Osteocyte (in vitro differentiated cells): ENCODE data around the gene PLD6. TPM values are rescaled to one million over a fixed set of nuclear protein-coding genes. Genes with fewer than 3 reads are reported as not detected.
"Not testable (repeated sequence)": the region's sequence is repeated elsewhere in the genome, so short reads cannot be mapped to it uniquely, and the experiment has no call there.

Source experiments
- DNase-seq: peaks from one replicate; pipeline ENCODE4 v3.0.0; 2021; ENCODE audit warnings: mixed read lengths; ENCODE audit not compliant: unreplicated experiment; ENCODE audit errors: extremely low spot score
- H3K27ac Mint-ChIP-seq: one replicate; pipeline ENCODE4 v1.8.0; 2021; ENCODE audit warnings: mild to moderate bottlenecking, mixed read lengths; ENCODE audit not compliant: unreplicated experiment
- H3K27me3 Mint-ChIP-seq: one replicate; pipeline ENCODE4 v1.8.0; 2021; ENCODE audit warnings: mixed read lengths; ENCODE audit not compliant: unreplicated experiment
- H3K36me3 Mint-ChIP-seq: one replicate; pipeline ENCODE4 v1.8.0; 2021; ENCODE audit warnings: mixed read lengths; ENCODE audit not compliant: unreplicated experiment
- H3K4me1 Mint-ChIP-seq: one replicate; pipeline ENCODE4 v1.8.0; 2021; ENCODE audit warnings: mixed read lengths; ENCODE audit not compliant: unreplicated experiment
- H3K4me3 Mint-ChIP-seq: one replicate; pipeline ENCODE4 v1.8.0; 2021; ENCODE audit warnings: mild to moderate bottlenecking, moderate library complexity, mixed read lengths; ENCODE audit not compliant: unreplicated experiment
- H3K9me3 Mint-ChIP-seq: one replicate; pipeline ENCODE4 v1.8.0; 2021; ENCODE audit warnings: mixed read lengths; ENCODE audit not compliant: unreplicated experiment
- CTCF ChIP-seq: fragments of 200-600 bp; sonication (generic); IDR thresholded peaks from 2 replicates; pipeline ENCODE4 v1.5.0; 2021; ENCODE audit warnings: antibody characterized with exemption, mild to moderate bottlenecking, moderate library complexity
- total RNA-seq: library from RNA; stranded (reverse); gene quantifications from 2 replicates; pipeline ENCODE4 v1.2.1, GENCODE V29; 2021

Gene PLD6
- total RNA-seq, 1 donor from 2014 or later: 0.81 TPM

GRCh38 chr17:17186551-17187505 lies 19.3 kb downstream of the PLD6 start:
- Mint-ChIP-seq H3K4me1 (peaks cover 40% of the 10 kb centered on the region), H3K4me3 (no peak overlapping the region), H3K27me3 (no peaks in the 10 kb centered on the region), H3K27ac (peak overlapping the region; percentile 44), H3K36me3 (peaks cover 31% of the 10 kb centered on the region), H3K9me3 (no peaks in the 10 kb centered on the region)
- no peak for DNase-seq
- no peak for TF ChIP-seq CTCF

GRCh38 chr17:17186051-17186450 lies 20.1 kb downstream of the PLD6 start:
- no peak for TF ChIP-seq CTCF
- H3K36me3 Mint-ChIP-seq: peaks cover 32% of the 10 kb centered on the region
- H3K4me3 Mint-ChIP-seq: no peak overlapping the region
- DNase-seq: no peak
- H3K27ac Mint-ChIP-seq: no peak overlapping the region
- H3K27me3 Mint-ChIP-seq: no peaks in the 10 kb centered on the region
- no peaks in the 10 kb centered on the region for H3K9me3 Mint-ChIP-seq
- peaks cover 40% of the 10 kb centered on the region for H3K4me1 Mint-ChIP-seq

GRCh38 chr17:17184985-17185757 lies 21.0 kb downstream of the PLD6 start:
- peaks cover 39% of the 10 kb centered on the region for H3K36me3 Mint-ChIP-seq
- not testable (repeated sequence) for DNase-seq, H3K27me3 Mint-ChIP-seq, H3K4me3 Mint-ChIP-seq, H3K27ac Mint-ChIP-seq, H3K9me3 Mint-ChIP-seq
- peaks cover 39% of the 10 kb centered on the region for H3K4me1 Mint-ChIP-seq

- no peak for DNase-seq
- Mint-ChIP-seq H3K27ac (no peak overlapping the region), H3K27me3 (no peaks in the 10 kb centered on the region), H3K9me3 (no peaks in the 10 kb centered on the region), H3K4me3 (no peak overlapping the region), H3K4me1 (peaks cover 39% of the 10 kb centered on the region), H3K36me3 (peaks cover 45% of the 10 kb centered on the region)
- TF ChIP-seq CTCF: no peak
Measured at GRCh38 chr17:17183744-17184143, 22.4 kb downstream of the PLD6 start.

GRCh38 chr17:17182598-17183136 lies 23.5 kb downstream of the PLD6 start:
- Mint-ChIP-seq H3K9me3 (no peaks in the 10 kb centered on the region), H3K36me3 (peaks cover 44% of the 10 kb centered on the region), H3K4me3 (no peak overlapping the region), H3K4me1 (peaks cover 33% of the 10 kb centered on the region), H3K27me3 (no peaks in the 10 kb centered on the region), H3K27ac (no peak overlapping the region)
- TF ChIP-seq CTCF: no peak
- peak; percentile 78 for DNase-seq
